DOHH2 (cell line): ENCODE measurements around the gene WDR18.

Experiments
- CTCF ChIP-seq: fragments of 200-600 bp; sonication (generic); IDR thresholded peaks from one replicate; pipeline ENCODE4 v1.5.1; 2014; ENCODE audit warnings: antibody characterized with exemption, mild to moderate bottlenecking, low read depth, low read length; ENCODE audit not compliant: poor library complexity, severe bottlenecking
- EZH2phosphoT487 ChIP-seq: fragments of 200-600 bp; sonication (generic); IDR thresholded peaks from 2 replicates; pipeline ENCODE4 v1.6.1; 2017; ENCODE audit warnings: borderline replicate concordance, mild to moderate bottlenecking, antibody characterized with exemption, low read length, moderate library complexity, mixed read lengths

- TF ChIP-seq CTCF (no peak), EZH2phosphoT487 (no peak)
Measured at GRCh38 chr19:938233-938923, 45.8 kb upstream of the WDR18 start.
